ENCODE data around the gene LEPROT. TPM values are rescaled to one million over a fixed set of nuclear protein-coding genes. Genes with fewer than 3 reads are reported as not detected.

LEPROT gene
- total and polyA plus RNA-seq, 10 donors, result 12.5 to 104 (median 68.6) TPM

DNA sequence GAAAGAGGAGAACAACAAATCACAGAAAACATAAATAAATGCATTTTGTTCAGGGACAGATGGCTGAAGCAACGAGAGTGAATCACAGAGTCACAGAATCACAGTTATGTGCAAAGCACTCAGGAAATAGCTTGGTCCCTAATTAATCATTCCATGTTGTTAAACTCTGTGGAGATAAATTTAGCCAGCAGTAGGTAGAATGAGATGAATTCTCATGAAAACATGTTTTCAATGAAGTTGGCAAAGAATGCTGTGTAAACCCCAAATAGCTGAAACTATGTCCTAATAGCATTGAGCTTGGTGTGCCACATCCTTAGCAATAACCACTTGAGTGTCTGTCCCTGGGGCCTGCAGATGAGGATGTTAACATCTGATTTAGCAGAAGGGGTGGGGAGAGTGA, 20.4 kb downstream of the LEPROT start:
- intact Hi-C loops (cut with DNase I; ENCODE audit: low total_unique reads), result no loop called here
- WGBS, 5 donors, result 44 to 77% (median 61%) methylated on average over 1 of the region's 1 CpG
- Histone ChIP-seq H3K9me3 (no peaks in the 10 kb centered on the region), H3K4me1 (no peaks in the 10 kb centered on the region), H3K27ac (no peak overlapping the region), H3K36me3 (peaks cover 0 to 18% (median 0%) of the 10 kb centered on the region in 6 donors), H3K27me3 (replicated peaks in 1 of 7) (no peaks in the 10 kb centered on the region), H3K4me3 (no peak overlapping the region)
- TF ChIP-seq, protein P1, sequence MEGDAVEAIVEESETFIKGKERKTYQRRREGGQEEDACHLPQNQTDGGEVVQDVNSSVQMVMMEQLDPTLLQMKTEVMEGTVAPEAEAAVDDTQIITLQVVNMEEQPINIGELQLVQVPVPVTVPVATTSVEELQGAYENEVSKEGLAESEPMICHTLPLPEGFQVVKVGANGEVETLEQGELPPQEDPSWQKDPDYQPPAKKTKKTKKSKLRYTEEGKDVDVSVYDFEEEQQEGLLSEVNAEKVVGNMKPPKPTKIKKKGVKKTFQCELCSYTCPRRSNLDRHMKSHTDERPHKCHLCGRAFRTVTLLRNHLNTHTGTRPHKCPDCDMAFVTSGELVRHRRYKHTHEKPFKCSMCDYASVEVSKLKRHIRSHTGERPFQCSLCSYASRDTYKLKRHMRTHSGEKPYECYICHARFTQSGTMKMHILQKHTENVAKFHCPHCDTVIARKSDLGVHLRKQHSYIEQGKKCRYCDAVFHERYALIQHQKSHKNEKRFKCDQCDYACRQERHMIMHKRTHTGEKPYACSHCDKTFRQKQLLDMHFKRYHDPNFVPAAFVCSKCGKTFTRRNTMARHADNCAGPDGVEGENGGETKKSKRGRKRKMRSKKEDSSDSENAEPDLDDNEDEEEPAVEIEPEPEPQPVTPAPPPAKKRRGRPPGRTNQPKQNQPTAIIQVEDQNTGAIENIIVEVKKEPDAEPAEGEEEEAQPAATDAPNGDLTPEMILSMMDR (IDR thresholded peaks at IDR 0.05 in 8 of 11, conservative IDR thresholded peaks at IDR 0.05 in 3 of 11), result no peak
- TF ChIP-seq POLR2AphosphoS5 (IDR thresholded peaks at IDR 0.05) (no peak), POLR2A (IDR thresholded peaks at IDR 0.05) (no peak)
- no peak for DNase-seq

DNA sequence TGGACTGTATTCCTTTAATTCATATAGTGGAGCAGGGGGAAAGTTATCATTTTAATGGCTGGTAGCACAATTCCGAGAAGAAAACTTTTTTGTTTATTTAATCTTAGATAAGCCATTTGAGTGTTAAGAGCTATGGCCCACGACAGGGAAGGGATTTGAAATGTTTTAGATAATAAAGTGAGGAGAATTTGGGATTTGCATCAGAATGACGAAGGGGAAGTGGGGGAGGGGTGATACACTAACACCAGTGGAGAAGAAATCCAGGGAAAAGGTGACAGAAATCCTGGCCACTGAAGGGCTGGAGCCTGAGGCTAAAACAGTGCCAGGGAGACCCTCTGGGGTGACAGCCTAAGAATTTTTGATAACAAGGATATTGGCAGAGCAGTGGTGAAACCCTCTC, 21.0 kb downstream of the LEPROT start:
- TF ChIP-seq POLR2AphosphoS5 (IDR thresholded peaks at IDR 0.05) (no peak), POLR2A (IDR thresholded peaks at IDR 0.05) (no peak)
- TF ChIP-seq, protein P1 (IDR thresholded peaks at IDR 0.05 in 8 of 11, conservative IDR thresholded peaks at IDR 0.05 in 3 of 11), result no peak
- H3K36me3 ChIP-seq, result peaks cover 0 to 12% (median 0%) of the 10 kb centered on the region in 6 donors
- intact Hi-C loops (cut with DNase I; ENCODE audit: low total_unique reads), result no loop called here
- 73 to 88% (median 87%) methylated on average over 3 of the region's 3 CpGs for WGBS, 5 donors
- DNase-seq, result no peak
- H3K9me3 ChIP-seq, result no peaks in the 10 kb centered on the region
- H3K4me3 ChIP-seq, result no peak overlapping the region
- H3K27ac ChIP-seq, result no peak overlapping the region
- no peaks in the 10 kb centered on the region for H3K27me3 ChIP-seq (replicated peaks in 1 of 7)
- no peaks in the 10 kb centered on the region for H3K4me1 ChIP-seq

DNA sequence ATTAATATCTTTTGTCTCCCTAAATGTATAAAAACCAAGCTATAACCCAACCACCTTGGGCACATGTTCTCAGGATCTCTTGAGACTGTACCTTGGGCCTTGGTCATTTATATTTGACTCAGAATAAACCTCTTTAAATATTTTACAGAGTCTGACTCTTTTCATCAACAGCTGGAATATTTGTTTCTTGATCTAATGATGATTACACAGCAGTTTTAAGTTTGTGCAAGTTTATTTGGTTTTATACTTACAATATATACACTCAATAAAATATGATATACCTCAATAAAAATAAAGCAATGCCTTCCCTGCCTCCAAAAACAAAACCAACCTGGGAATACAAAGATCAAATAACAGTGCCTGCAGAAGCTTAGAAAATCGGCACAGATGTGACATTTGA, 22.0 kb downstream of the LEPROT start:
- no peak overlapping the region for H3K27ac ChIP-seq
- no peaks in the 10 kb centered on the region for H3K9me3 ChIP-seq
- DNase-seq, result no peak
- no peaks in the 10 kb centered on the region for H3K4me1 ChIP-seq
- intact Hi-C loops (cut with DNase I; ENCODE audit: low total_unique reads), result no loop called here
- TF ChIP-seq POLR2AphosphoS5 (IDR thresholded peaks at IDR 0.05) (no peak), POLR2A (IDR thresholded peaks at IDR 0.05) (no peak)
- TF ChIP-seq, protein P1 (IDR thresholded peaks at IDR 0.05 in 8 of 11, conservative IDR thresholded peaks at IDR 0.05 in 3 of 11), result no peak
- no peaks in the 10 kb centered on the region for H3K27me3 ChIP-seq (replicated peaks in 1 of 7)
- no peak overlapping the region for H3K4me3 ChIP-seq
- peaks cover 0 to 3% (median 0%) of the 10 kb centered on the region in 6 donors for H3K36me3 ChIP-seq
- WGBS, 5 donors, result 89 to 98% (median 95%) methylated on average over 1 of the region's 1 CpG

DNA sequence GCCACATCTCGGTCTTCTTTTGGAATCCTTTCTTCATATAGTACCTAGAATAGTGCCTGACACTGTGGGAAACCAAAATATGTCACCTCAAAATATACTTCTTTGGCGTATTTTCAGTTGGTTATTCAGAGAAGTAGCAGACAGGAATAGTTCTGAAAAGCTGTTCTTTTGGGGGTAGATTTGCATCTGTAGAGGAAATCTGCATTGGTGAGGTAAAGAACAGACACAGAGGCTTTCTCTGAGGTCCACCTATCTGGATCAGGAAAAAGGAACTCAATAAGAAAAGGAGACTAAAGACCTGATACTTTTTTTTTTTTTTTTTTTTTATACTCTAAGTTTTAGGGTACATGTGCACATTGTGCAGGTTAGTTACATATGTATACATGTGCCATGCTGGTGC, 23.2 kb downstream of the LEPROT start:
- Histone ChIP-seq H3K4me3 (no peak overlapping the region), H3K27ac (no peak overlapping the region), H3K4me1 (no peaks in the 10 kb centered on the region), H3K9me3 (no peaks in the 10 kb centered on the region), H3K36me3 (no peaks in the 10 kb centered on the region), H3K27me3 (replicated peaks in 1 of 7) (no peaks in the 10 kb centered on the region)
- intact Hi-C loops (cut with DNase I; ENCODE audit: low total_unique reads), result no loop called here
- TF ChIP-seq, protein P1 (IDR thresholded peaks at IDR 0.05 in 8 of 11, conservative IDR thresholded peaks at IDR 0.05 in 3 of 11), result no peak
- TF ChIP-seq POLR2A (IDR thresholded peaks at IDR 0.05), result no peak
- DNase-seq, result no peak
- WGBS, 5 donors, result 76 to 83% (median 81%) methylated on average over 2 of the region's 2 CpGs

Data from spleen (tissue), 11 donors.